ENCODE data around the gene SETBP1. TPM values are rescaled to one million over a fixed set of nuclear protein-coding genes. Genes with fewer than 3 reads are reported as not detected.

The SETBP1 gene
- total RNA-seq, 1 donor from 2014 or later, result 80.0 TPM

- Mint-ChIP-seq H3K36me3 (ENCODE audit: unreplicated experiment) (peaks cover 10% of the 10 kb centered on the region), H3K4me3 (ENCODE audit: unreplicated experiment) (no peak overlapping the region), H3K4me1 (ENCODE audit: unreplicated experiment) (peaks cover 49% of the 10 kb centered on the region), H3K9me3 (ENCODE audit: unreplicated experiment) (peaks cover 3% of the 10 kb centered on the region), H3K27ac (ENCODE audit: unreplicated experiment) (no peak overlapping the region), H3K27me3 (ENCODE audit: unreplicated experiment) (no peaks in the 10 kb centered on the region)
- no peak for DNase-seq (ENCODE audit: extremely low spot score, unreplicated experiment)
- TF ChIP-seq, protein P1, sequence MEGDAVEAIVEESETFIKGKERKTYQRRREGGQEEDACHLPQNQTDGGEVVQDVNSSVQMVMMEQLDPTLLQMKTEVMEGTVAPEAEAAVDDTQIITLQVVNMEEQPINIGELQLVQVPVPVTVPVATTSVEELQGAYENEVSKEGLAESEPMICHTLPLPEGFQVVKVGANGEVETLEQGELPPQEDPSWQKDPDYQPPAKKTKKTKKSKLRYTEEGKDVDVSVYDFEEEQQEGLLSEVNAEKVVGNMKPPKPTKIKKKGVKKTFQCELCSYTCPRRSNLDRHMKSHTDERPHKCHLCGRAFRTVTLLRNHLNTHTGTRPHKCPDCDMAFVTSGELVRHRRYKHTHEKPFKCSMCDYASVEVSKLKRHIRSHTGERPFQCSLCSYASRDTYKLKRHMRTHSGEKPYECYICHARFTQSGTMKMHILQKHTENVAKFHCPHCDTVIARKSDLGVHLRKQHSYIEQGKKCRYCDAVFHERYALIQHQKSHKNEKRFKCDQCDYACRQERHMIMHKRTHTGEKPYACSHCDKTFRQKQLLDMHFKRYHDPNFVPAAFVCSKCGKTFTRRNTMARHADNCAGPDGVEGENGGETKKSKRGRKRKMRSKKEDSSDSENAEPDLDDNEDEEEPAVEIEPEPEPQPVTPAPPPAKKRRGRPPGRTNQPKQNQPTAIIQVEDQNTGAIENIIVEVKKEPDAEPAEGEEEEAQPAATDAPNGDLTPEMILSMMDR (IDR thresholded peaks at IDR 0.05), result no peak
Measured at GRCh38 chr18:44696892-44697291, 16.2 kb downstream of the SETBP1 start.

GRCh38 chr18:44697315-44697714 is 16.6 kb downstream of the SETBP1 start:
- Mint-ChIP-seq H3K27ac (ENCODE audit: unreplicated experiment) (no peak overlapping the region), H3K4me3 (ENCODE audit: unreplicated experiment) (no peak overlapping the region), H3K4me1 (ENCODE audit: unreplicated experiment) (peaks cover 49% of the 10 kb centered on the region), H3K27me3 (ENCODE audit: unreplicated experiment) (no peaks in the 10 kb centered on the region), H3K9me3 (ENCODE audit: unreplicated experiment) (peaks cover 1% of the 10 kb centered on the region), H3K36me3 (ENCODE audit: unreplicated experiment) (peaks cover 12% of the 10 kb centered on the region)
- no peak for DNase-seq (ENCODE audit: extremely low spot score, unreplicated experiment)
- TF ChIP-seq, protein P1 (IDR thresholded peaks at IDR 0.05), result no peak

DNA sequence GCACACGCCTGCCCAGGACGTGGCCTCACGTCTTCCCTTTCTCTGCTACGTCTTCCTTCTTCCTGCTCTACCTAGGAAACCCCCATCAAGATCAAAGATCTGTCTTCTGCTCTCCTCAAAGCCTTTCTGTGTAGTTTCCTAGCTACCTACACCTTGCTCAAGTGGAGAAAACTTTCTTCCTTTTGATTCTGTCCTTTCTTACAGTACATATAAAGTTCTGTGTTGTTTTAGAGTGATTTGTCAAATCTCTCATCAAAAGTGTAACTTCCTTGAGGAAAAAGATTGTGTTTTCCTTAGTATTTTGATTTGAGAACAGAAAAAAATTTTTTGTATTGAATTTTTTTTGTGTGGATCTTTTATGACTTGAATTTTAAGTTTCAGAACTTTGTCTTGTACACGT is 17.8 kb downstream of the SETBP1 start:
- H3K27ac Mint-ChIP-seq (ENCODE audit: unreplicated experiment), result no peak overlapping the region
- no peak for DNase-seq (ENCODE audit: extremely low spot score, unreplicated experiment)
- no peaks in the 10 kb centered on the region for H3K27me3 Mint-ChIP-seq (ENCODE audit: unreplicated experiment)
- H3K36me3 Mint-ChIP-seq (ENCODE audit: unreplicated experiment), result peaks cover 18% of the 10 kb centered on the region
- H3K4me1 Mint-ChIP-seq (ENCODE audit: unreplicated experiment), result peaks cover 47% of the 10 kb centered on the region
- H3K4me3 Mint-ChIP-seq (ENCODE audit: unreplicated experiment), result no peak overlapping the region
- H3K9me3 Mint-ChIP-seq (ENCODE audit: unreplicated experiment), result no peaks in the 10 kb centered on the region
- TF ChIP-seq, protein P1 (IDR thresholded peaks at IDR 0.05), result no peak

DNA sequence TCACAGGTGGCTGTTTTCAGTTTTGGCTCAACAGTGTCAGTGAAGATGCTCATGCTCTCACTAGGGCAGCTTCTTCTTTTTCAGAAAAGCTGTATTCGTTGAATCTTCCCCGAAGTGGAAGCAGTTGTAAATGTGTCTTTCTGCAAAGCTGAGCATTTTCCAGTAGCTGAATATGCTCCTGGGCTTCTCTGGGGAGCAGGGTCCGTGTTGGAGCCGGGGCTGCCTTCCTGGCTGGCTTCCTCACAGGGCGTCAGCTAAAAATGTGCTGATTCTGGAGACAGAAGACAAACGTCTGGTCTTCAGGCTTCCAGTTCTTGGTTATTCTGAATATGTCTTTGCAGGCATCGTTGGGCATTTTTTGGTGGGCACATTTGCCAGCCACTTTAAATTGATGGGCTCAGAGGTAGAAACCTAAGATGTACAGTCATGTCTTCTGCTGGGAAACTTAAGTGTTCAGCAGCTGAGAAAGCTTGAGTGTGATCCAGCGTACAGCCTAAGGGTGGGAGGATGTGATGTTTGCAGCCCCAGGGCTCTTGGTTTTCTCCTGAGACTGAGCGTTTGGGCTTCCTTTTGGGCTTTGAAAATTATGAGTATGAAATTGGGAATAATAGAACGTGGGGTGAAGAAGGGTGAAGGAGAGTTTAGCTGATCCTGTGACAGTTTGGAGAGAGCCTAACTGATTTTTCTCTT is 19.0 kb downstream of the SETBP1 start:
- Mint-ChIP-seq H3K27me3 (ENCODE audit: unreplicated experiment) (no peaks in the 10 kb centered on the region), H3K9me3 (ENCODE audit: unreplicated experiment) (no peaks in the 10 kb centered on the region), H3K36me3 (ENCODE audit: unreplicated experiment) (peaks cover 28% of the 10 kb centered on the region), H3K4me3 (ENCODE audit: unreplicated experiment) (no peak overlapping the region), H3K27ac (ENCODE audit: unreplicated experiment) (peak overlapping the region; percentile 32), H3K4me1 (ENCODE audit: unreplicated experiment) (peaks cover 45% of the 10 kb centered on the region)
- no peak for DNase-seq (ENCODE audit: extremely low spot score, unreplicated experiment)
- TF ChIP-seq, protein P1 (IDR thresholded peaks at IDR 0.05), result no peak

DNA sequence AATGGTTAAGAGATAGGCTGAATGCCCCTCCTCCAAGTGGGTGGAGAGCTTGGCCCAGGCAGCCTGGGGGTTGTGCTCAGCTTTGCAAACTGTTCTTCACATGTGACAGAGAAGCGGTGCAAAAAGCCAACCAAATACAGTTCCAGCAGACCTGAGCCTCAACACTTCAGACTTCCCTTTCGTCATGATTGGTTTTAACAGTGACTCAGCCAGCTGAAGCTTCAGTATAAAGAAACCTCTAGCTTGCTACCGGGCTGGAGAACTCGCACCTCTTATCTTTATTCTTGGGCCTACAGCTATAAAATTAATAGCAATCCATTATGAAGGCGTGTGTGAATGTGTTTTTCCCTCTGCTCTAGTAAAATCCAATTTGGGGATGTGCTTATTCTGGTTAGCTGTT is 20.0 kb downstream of the SETBP1 start:
- TF ChIP-seq, protein P1 (IDR thresholded peaks at IDR 0.05), result no peak
- Mint-ChIP-seq H3K27me3 (ENCODE audit: unreplicated experiment) (no peaks in the 10 kb centered on the region), H3K36me3 (ENCODE audit: unreplicated experiment) (peaks cover 28% of the 10 kb centered on the region), H3K9me3 (ENCODE audit: unreplicated experiment) (no peaks in the 10 kb centered on the region), H3K27ac (ENCODE audit: unreplicated experiment) (no peak overlapping the region), H3K4me1 (ENCODE audit: unreplicated experiment) (peaks cover 37% of the 10 kb centered on the region), H3K4me3 (ENCODE audit: unreplicated experiment) (no peak overlapping the region)
- no peak for DNase-seq (ENCODE audit: extremely low spot score, unreplicated experiment)
